Activated effector memory CD4-positive, alpha-beta T cell treated with anti-CD3 and anti-CD28 coated beads, Interleukin-2, amount 50 U/mL, for 16 hours (primary cell): Measurements from ENCODE around the gene ZKSCAN3.
A peak's percentile ranks its signal among the peaks of the same experiment; 100 is the strongest.
"Not testable (repeated sequence)": the region's sequence is repeated elsewhere in the genome, so short reads cannot be mapped to it uniquely, and the experiment has no call there.

Experiments used
- DNase-seq: peaks from one replicate; pipeline ENCODE4 v3.0.0-alpha.2; 2020

ZKSCAN3 gene

GRCh38 chr6:28343898-28344677 is 5.7 kb upstream of the ZKSCAN3 start:
- no peak for DNase-seq

GRCh38 chr6:28345201-28345600 is 4.5 kb upstream of the ZKSCAN3 start:
- no peak for DNase-seq

DNA sequence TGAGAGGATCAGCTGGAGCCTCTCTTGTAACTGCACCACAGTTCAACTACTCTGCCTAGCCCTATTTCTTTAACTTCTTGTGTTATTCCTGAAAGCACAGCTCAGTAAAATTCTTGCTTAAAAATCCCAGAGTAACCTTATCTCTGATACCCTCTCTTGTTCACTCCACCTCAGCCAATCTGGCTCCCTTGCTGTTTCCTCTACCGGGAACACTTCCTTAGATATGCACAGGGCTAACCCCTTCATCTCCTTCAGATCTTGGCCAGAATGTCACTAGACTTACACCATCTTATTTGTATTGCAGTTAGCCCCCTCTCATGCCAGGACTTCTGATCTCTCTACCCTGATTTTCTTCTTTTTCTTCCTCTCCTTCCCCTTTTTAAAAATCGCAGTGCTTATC is 2.6 kb upstream of the ZKSCAN3 start:
- DNase-seq = no peak

GRCh38 chr6:28349344-28349891 is 329 bp upstream of the ZKSCAN3 start:
- DNase-seq = no peak

DNA sequence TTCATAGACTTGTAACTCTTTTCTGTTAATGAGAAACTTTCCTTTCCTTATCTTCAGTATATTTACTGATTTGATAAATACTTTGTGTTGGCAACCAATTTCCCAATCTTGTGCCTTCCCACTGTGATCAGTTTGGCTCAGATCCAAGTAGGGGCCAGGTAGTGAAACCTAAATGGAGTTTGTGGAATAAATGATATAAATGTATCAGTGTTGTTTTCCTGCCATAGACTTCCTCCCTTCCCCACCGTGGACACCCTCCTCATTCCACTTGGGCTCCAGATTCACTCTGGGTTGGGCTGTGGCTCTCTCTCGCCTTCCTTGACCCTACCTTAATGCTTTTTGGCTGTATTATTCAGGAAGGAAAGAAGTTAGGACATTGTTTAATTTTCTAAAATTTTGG is 1.3 kb downstream of the ZKSCAN3 start:
- DNase-seq = no peak

DNA sequence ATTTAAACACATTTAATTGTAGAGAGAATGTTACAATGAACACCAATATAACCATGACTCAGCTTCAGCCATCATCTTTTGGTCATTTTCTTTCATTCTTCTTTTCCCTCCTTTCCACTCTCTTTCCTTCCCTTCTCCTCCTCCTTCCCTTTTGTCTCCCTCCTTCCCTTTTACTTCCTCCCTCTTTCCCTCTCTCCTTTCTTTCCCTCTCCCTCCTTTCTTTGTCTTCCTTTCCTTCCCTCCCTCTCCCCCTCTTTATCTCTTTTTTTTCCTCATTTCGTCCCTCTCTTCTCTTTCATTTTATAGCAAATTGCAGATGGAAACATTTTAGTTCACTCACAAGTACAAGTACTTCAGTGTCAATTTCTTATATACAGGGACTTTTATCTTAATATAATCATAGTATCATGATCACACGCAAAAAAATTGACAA is 1.8 kb downstream of the ZKSCAN3 start:
- no peak for DNase-seq

DNA sequence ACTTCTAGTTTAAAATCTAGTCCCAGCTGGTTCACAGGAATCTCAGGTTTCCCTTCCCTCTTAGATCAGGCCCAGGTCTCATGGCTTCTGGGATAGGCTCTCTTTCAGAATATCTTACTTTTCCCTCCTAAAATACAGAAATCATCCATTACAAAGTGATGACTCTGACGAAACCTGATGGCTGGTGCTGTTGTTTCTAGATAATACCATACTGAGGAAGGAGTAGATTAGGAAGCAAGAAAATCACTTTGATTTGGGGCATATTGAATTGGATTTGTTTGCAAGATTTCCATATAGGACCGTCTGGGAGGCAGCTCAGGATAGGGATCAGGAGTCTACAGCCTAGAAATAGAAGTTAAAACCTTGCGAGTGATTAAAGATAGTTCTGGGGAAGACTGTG is 3.6 kb downstream of the ZKSCAN3 start:
- DNase-seq = no peak

DNA sequence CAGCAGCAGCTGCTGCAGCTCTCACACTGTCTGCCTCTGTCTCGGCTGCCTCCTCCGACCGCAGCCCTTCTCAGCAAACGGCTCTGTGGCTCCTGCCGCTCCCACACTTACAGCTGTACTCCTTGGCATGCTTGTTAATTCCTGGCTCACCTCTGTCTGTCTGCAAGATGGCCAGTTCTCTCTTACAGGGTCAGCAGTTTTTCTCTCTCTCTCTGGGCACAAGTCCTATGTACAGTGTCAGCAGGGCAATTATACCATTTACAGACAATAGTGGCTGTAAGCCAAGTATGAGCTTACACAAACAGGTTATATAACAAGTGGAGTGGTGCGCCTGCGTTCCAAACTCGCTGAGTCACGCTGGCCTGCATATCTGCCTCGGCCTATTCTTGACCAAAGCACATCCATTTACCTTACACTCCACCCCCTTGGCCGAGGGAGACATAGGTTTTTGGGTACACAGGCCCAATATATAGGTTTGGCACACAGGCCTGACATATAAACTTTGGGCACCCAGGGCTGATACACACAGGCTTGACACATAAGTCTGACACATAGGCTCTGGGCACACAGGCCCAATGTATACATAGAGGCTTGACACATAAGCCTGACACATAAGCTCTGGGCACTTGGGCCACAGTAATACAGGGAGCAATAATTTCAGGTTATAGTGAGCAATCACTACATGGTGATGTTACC is 4.4 kb downstream of the ZKSCAN3 start:
- no peak for DNase-seq

GRCh38 chr6:28354688-28355554 is 5.2 kb downstream of the ZKSCAN3 start:
- no peak for DNase-seq

DNA sequence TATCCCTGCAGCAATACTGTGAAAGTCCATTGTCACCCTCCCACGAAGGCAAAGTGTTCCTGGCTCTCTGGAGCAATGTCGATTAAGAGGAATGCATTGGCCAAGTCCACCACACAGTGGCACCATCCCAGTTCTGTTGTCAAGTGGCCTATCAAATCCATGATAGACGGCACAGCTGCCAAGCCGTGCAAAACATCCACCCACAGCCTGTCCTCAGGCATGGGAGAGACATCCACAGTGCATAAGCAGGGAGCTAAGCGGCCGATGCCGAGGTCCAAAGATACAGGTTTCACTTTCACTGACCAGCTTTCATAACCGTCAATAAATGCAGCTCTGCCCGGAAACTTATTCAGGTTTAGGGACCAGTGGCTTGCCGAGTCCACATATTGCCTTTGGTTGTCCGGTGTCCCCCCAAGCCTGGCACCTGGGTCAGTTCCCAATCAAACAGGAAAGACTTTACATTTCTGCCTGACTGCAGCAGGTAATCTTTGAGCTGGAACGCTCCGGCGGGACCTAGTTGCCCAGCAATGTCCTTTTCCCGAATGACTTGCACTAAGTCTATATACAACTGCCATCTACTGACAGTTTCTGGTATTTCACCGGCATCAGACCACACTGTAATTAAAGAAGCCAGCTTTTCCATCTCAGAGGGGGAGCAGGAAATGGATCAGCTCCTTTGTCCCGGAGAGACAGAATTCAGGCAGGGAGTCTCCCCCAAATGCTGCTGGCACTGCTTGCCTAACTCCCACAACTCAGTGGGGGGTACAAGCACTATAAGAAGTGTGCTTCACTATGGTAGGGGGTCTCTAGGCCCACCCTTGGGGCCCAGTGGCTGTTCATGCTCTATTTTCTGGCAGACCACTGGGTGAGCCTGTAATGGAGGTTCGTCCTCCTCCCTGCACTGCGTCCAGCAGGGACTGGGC is 6.3 kb downstream of the ZKSCAN3 start:
- DNase-seq = peak; percentile 80

DNA sequence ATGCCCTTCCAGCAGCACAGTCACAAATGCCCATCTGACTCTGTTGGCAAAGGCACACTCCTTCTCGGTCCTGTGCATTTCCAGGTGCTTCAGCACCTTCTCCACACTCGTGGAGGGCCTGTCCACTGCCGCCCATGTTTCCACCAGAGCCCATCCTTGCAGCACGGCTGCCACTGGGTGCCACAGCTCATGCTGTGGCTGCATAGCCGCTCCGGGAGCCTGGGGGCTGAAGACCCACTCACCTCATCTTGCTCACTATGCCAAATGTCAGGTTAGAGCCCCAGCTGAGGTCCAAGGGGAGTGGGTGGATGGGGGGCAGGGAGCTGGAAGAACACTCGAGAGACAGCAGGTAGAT is 6.9 kb downstream of the ZKSCAN3 start:
- DNase-seq = no peak

GRCh38 chr6:28357036-28357435 is 7.3 kb downstream of the ZKSCAN3 start:
- no peak for DNase-seq

GRCh38 chr6:28359562-28359961 is 9.8 kb downstream of the ZKSCAN3 start:
- DNase-seq = not testable (repeated sequence)

DNA sequence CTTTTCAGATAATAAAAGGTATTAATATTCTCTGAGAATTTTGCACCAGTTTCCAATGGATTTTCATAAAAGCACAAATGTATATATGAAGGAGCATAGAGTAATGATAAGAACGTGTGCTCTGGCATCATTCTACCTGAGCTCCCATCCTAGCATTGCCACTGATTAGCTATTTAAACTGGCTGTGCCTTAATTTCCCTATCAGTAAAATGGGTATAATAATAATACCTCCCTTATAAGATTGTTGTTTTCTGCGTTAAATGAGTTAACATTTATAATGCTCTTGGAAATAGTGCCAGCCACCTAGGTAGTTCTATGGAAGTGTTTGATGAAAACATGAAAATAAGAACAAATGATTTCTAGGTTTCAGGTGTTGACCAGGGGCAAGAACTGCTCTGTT is 11.2 kb downstream of the ZKSCAN3 start:
- no peak for DNase-seq

- DNase-seq = not testable (repeated sequence)
Measured at GRCh38 chr6:28365590-28365989, 15.8 kb downstream of the ZKSCAN3 start.

GRCh38 chr6:28368522-28368921 is 18.8 kb downstream of the ZKSCAN3 start:
- DNase-seq = no peak

DNA sequence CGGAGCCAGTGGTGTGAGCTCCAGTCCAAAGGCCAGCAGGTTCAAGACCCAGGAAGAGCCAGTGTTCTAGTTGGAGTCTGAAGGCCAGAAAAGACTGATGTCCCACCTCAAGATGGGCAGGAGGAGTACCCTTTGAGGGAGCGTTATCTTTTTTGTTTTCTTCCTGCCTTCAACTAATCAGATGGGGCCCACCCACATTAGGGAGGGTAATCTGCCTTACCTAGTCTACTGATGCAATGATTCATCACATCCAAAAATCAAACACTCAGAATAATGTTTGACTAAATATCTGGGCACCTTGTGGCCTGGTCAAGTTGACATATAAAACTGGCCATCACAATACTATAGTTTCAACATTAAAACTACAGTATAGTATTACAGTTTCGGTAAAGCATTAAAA is 19.7 kb downstream of the ZKSCAN3 start:
- no peak for DNase-seq

DNA sequence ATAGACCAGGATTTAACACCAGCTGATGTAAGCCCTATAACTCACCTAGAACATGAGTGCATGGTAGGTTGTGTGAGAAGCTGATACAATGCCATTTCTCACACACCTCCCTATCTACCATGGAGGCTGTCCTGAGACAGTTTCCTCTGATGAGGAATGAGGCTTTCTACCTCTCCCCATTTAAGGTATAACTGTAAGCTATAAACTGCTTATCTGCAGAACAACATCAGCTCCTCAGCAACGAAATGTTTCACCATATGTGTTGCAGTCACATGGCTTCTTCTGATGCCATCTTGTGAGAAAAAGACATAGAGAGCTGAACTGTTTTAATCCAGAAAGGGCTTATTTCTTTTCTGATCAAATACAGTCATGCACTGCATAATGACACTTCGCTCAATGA is 20.7 kb downstream of the ZKSCAN3 start:
- DNase-seq = no peak

- no peak for DNase-seq
Measured at GRCh38 chr6:28371280-28371679, 21.5 kb downstream of the ZKSCAN3 start.

GRCh38 chr6:28371706-28372451 is 22.1 kb downstream of the ZKSCAN3 start:
- DNase-seq = no peak

GRCh38 chr6:28373925-28374324 is 24.2 kb downstream of the ZKSCAN3 start:
- DNase-seq = no peak
